ENCODE data around the gene SRSF8.
"Not testable (repeated sequence)": the region's sequence is repeated elsewhere in the genome, so short reads cannot be mapped to it uniquely, and the experiment has no call there.

DNA sequence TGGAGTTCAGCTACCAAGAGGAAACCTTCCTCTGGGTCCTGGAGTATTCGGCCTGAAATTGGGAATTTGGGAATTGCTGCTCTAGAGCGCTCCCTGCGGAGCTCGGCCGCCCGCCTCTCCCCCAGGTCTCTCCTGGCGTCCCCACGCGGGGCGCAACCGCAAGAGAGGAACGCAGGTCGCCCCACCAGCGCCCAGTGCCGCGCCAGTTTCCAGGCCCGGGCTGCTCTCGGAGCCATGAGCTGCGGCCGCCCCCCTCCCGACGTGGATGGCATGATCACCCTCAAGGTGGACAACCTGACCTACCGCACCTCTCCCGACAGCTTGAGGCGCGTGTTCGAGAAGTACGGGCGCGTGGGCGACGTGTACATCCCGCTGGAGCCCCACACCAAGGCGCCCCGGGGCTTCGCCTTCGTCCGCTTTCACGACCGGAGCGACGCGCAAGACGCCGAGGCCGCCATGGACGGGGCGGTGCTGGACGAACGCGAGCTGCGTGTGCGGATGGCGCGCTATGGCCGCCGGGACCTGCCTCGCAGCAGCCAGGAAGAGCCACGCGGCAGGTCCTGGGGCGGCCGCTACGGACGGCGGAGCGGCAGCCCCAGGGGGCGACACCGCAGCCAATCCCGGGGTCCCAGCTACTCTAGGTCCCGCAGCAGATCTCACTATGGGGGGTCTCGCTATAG lies 29.2 kb upstream of the SRSF8 start:
- TF ChIP-seq, protein P1, sequence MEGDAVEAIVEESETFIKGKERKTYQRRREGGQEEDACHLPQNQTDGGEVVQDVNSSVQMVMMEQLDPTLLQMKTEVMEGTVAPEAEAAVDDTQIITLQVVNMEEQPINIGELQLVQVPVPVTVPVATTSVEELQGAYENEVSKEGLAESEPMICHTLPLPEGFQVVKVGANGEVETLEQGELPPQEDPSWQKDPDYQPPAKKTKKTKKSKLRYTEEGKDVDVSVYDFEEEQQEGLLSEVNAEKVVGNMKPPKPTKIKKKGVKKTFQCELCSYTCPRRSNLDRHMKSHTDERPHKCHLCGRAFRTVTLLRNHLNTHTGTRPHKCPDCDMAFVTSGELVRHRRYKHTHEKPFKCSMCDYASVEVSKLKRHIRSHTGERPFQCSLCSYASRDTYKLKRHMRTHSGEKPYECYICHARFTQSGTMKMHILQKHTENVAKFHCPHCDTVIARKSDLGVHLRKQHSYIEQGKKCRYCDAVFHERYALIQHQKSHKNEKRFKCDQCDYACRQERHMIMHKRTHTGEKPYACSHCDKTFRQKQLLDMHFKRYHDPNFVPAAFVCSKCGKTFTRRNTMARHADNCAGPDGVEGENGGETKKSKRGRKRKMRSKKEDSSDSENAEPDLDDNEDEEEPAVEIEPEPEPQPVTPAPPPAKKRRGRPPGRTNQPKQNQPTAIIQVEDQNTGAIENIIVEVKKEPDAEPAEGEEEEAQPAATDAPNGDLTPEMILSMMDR (conservative IDR thresholded peaks at IDR 0.05 in 1 of 2, IDR thresholded peaks at IDR 0.05 in 1 of 2; ENCODE audit: low read depth in 1 of 2, low read length in 2 of 2): peak in 1 of 2 donors; percentile 3
- not testable (repeated sequence) for TF ChIP-seq EZH2 (IDR thresholded peaks at IDR 0.05; ENCODE audit: low read length, missing control alignments)
